HEK293 (cell line): ENCODE measurements around the gene FADS2.

Source experiments
- CTCF ChIA-PET: fragments of 350-600 bp; formaldehyde crosslinking; extraction: SDS; loops from one replicate; lab custom pipeline; 2021; ENCODE audit warnings: antibody characterized with exemption; lab: Yijun Ruan, JAX
- POLR2A ChIA-PET: fragments of 300-600 bp; formaldehyde crosslinking; extraction: SDS; loops from one replicate; lab custom pipeline; 2020; ENCODE audit warnings: antibody characterized with exemption, inconsistent platforms; lab: Yijun Ruan, JAX
- H3K27ac ChIP-seq: fragments of 200-500 bp; sonication (Bioruptor generic); 2 replicates; pipeline ENCODE4 v1.5.1; 2014; ENCODE audit warnings: low read depth, low read length, control low read depth, inconsistent platforms; ENCODE audit errors: extremely low read depth
- H3K36me3 ChIP-seq, 2 experiments: fragments of 200-500 bp in 1 of 2; sonication (Bioruptor generic) in 1 of 2; 1 replicate in 1 of 2; 2 replicates in 1 of 2; pipeline ENCODE4 v1.5.1; 2014 to 2017; ENCODE audit warnings: inconsistent platforms in 2 of 2, low read length in 2 of 2; ENCODE audit not compliant: control insufficient read depth in 2 of 2, insufficient read depth in 1 of 2
- H3K4me1 ChIP-seq: fragments of 200-500 bp; sonication (Bioruptor generic); 2 replicates; pipeline ENCODE4 v1.5.1; 2014; ENCODE audit warnings: mild to moderate bottlenecking, low read length, inconsistent platforms; ENCODE audit not compliant: control insufficient read depth, insufficient read depth
- H3K4me3 ChIP-seq: 2 replicates; pipeline ENCODE4 v1.5.1; 2011; ENCODE audit warnings: low read depth, mild to moderate bottlenecking, control low read depth, low read length, moderate library complexity
- H3K9me3 ChIP-seq: fragments of 200-500 bp; sonication (Bioruptor generic); 2 replicates; pipeline ENCODE4 v1.5.1; 2014; ENCODE audit warnings: low read depth, low read length, inconsistent platforms; ENCODE audit not compliant: control insufficient read depth, insufficient read depth
- FEZF1 ChIP-seq: fragments of 450-650 bp; formaldehyde crosslinking; IDR thresholded peaks from 2 replicates; pipeline ENCODE4 v1.5.1; 2016; ENCODE audit warnings: missing biosample characterization, missing genetic modification characterization
- GLIS1 ChIP-seq: fragments of 450-650 bp; formaldehyde crosslinking; IDR thresholded peaks from 2 replicates; pipeline ENCODE4 v1.5.1; 2016; ENCODE audit warnings: missing biosample characterization, missing genetic modification characterization
- HOXD13 ChIP-seq: sonication (generic); formaldehyde crosslinking; IDR thresholded peaks from 2 replicates; pipeline ENCODE4 v1.8.0; 2022; ENCODE audit warnings: missing genetic modification reagents, borderline replicate concordance
- KLF10 ChIP-seq: fragments of 450-650 bp; IDR thresholded peaks from 2 replicates; pipeline ENCODE4 v1.5.1; 2018; ENCODE audit warnings: missing biosample characterization, mild to moderate bottlenecking, missing genetic modification characterization
- MEIS1 ChIP-seq: sonication (generic); formaldehyde crosslinking; IDR thresholded peaks from 2 replicates; pipeline ENCODE4 v1.8.1; 2022; ENCODE audit warnings: missing genetic modification reagents, mild to moderate bottlenecking, borderline replicate concordance
- SCRT2 ChIP-seq: fragments of 450-650 bp; formaldehyde crosslinking; IDR thresholded peaks from 2 replicates; pipeline ENCODE4 v1.5.1; 2016; ENCODE audit warnings: missing biosample characterization, missing genetic modification characterization
- WT1 ChIP-seq: fragments of 450-650 bp; formaldehyde crosslinking; IDR thresholded peaks from 2 replicates; pipeline ENCODE4 v1.5.1; 2016; ENCODE audit warnings: missing biosample characterization, missing genetic modification characterization
- ZNF146 ChIP-seq: fragments of 450-650 bp; formaldehyde crosslinking; IDR thresholded peaks from 2 replicates; pipeline ENCODE4 v1.5.1; 2016; ENCODE audit warnings: missing biosample characterization, missing genetic modification characterization
- ZNF157 ChIP-seq: fragments of 450-650 bp; formaldehyde crosslinking; IDR thresholded peaks from 2 replicates; pipeline ENCODE4 v1.5.1; 2016; ENCODE audit warnings: missing biosample characterization, missing genetic modification characterization
- ZNF16 ChIP-seq: fragments of 450-650 bp; formaldehyde crosslinking; IDR thresholded peaks from 2 replicates; pipeline ENCODE4 v1.5.1; 2016; ENCODE audit warnings: low read depth, missing biosample characterization, missing genetic modification characterization
- ZNF18 ChIP-seq: fragments of 450-650 bp; formaldehyde crosslinking; IDR thresholded peaks from 2 replicates; pipeline ENCODE4 v1.5.1; 2016; ENCODE audit warnings: missing biosample characterization, missing genetic modification characterization
- ZNF423 ChIP-seq: fragments of 450-650 bp; formaldehyde crosslinking; IDR thresholded peaks from 2 replicates; pipeline ENCODE4 v1.5.1; 2016; ENCODE audit warnings: missing biosample characterization, missing genetic modification characterization
- ZNF610 ChIP-seq: fragments of 450-650 bp; formaldehyde crosslinking; IDR thresholded peaks from 2 replicates; pipeline ENCODE4 v1.5.1; 2016; ENCODE audit warnings: missing biosample characterization, missing genetic modification characterization, borderline replicate concordance
- ZNF626 ChIP-seq: fragments of 450-650 bp; sonication (Bioruptor Pico); formaldehyde crosslinking; IDR thresholded peaks from 2 replicates; pipeline ENCODE4 v1.5.1; 2018; ENCODE audit warnings: missing biosample characterization, missing genetic modification characterization, inconsistent platforms
- ZNF701 ChIP-seq: fragments of 450-650 bp; formaldehyde crosslinking; IDR thresholded peaks from 2 replicates; pipeline ENCODE4 v1.5.1; 2016; ENCODE audit warnings: missing biosample characterization, missing genetic modification characterization

Gene FADS2

DNA sequence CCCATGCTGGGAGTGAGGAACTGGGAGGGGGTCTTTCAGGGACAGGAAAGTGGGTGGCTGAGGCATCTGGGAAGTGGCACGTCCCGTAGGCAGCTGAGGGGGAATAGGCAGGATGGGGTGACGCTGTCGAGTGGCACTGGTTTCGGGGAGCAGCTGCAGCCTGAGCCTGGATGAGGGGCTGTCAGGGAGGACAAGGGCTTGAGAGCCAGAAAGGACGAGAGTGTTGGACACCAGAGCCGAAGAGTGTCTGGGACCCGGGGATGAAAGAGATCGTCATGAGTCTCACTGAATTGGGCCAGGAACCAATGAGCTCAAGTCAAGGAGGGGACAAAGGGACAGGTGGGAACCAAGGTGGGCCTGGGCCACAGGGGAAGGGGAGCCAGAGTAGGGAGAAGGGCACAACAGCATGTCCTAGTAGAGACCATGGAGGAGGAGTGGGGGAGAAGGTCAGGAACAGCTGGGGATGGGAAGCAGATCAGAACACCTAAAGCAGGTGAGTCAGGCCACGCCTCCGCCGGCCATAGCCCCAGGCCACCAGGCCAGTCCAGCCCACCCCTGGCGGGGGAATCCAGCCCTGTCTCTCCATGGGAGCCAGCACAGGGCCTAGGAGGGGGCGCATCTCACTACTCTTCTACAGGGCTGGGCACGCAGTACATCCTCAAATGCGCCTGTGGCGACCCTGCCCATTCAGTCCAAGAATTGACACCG is 85.0 kb downstream of the FADS2 start:
- Histone ChIP-seq H3K4me3 (no peak overlapping the region), H3K4me1 (no peaks in the 10 kb centered on the region), H3K36me3 (no peaks in the 10 kb centered on the region), H3K27ac (no peak overlapping the region), H3K9me3 (no peaks in the 10 kb centered on the region)
- no peak for TF ChIP-seq KLF10 (tag by site-specific recombination)
- 0 out of 2 replicates have a peak, but pooled peaks have one; percentile 42 for TF ChIP-seq ZNF157 (tag by site-specific recombination)
- ChIA-PET POLR2A (no interaction called here), CTCF (interaction anchor here (3.0 to 3.9 kb wide), 2 partner anchors 14 to 169 kb away, joined by 9 to 23 read pairs; no protein-coding TSS in a partner anchor)

DNA sequence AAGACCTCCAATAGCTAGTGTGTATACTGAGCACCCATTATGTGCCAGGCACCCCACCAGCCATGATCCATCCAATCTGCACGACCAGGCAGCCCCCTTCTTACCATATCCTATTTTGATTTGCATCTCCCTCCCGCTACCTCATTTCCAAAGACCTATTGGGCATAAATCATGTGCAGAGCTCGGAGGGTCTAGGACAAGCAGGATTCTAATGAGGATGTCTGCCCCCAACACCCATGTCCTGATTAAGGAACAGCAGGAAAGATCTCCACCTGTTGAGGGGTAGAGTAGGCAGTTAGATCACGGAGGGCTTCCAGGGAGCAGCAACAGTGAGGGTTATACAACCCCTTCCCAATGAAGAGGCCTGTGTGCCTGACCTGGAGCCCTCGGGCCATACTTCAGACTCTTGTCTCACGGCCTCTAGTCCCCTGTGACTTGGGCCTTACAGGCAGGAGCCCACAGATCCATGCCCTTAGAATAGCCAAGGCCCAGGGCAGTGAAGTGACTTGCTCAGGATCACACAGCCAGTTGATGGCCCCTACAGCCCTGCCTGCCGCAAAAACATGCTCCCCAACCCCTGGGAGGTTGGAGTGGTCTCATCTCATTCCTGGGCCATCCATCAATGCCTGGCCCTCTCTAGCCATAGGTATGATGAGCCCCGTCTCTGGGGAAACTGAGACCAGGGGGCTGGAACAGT is 85.7 kb downstream of the FADS2 start:
- TF ChIP-seq SCRT2, result 0 out of 2 replicates have a peak, but pooled peaks have one; percentile 15
- no peak for TF ChIP-seq FEZF1 (tag by site-specific recombination)
- H3K9me3 ChIP-seq, result no peaks in the 10 kb centered on the region
- no peaks in the 10 kb centered on the region for H3K4me1 ChIP-seq
- CTCF ChIA-PET, result interaction anchor here (1.2 to 3.9 kb wide), 5 partner anchors 7 to 168 kb away, joined by 4 to 23 read pairs (median 5); no protein-coding TSS in a partner anchor
- no peaks in the 10 kb centered on the region for H3K36me3 ChIP-seq
- H3K4me3 ChIP-seq, result no peak overlapping the region
- POLR2A ChIA-PET, result no interaction called here
- H3K27ac ChIP-seq, result no peak overlapping the region

DNA sequence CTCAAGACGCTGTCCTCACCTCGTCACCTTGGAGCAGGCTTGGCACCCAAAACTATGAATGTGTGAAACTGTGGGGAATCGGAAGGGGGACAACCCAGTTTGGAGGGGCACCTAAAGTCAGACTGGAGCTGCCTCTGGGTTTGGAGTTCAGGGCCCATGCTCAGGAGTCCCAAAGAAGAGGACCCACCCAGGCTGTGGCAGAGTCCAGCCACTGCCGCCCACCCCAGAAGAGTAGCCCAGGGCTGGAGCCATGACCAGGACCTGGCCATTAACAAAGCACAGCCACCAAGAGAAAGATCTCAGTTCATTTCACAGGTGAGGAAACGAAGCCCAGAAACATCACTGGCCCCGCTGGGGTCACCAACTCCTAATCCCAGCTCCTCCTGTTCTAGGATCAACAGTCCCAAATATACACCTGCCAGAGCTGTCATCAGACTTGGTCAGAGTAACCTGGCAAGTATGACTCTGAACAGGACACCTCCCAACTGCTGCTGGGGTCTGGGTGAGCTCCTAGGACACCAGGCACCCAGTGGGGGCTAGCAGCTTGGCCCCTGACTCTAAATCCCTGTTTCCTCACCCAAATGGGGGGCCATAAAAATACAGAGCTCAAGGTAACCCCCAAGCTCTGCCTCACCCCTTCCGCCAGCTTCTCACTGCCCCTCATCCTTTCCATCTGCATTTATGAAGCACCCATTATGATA is 86.5 kb downstream of the FADS2 start:
- Histone ChIP-seq H3K36me3 (no peaks in the 10 kb centered on the region), H3K9me3 (no peaks in the 10 kb centered on the region), H3K4me3 (no peak overlapping the region), H3K4me1 (no peaks in the 10 kb centered on the region), H3K27ac (no peak overlapping the region)
- POLR2A ChIA-PET, result no interaction called here
- TF ChIP-seq HOXD13 (CRISPR knock-in tag) (no peak), ZNF146 (no peak), ZNF626 (tag by site-specific recombination) (no peak), WT1 (tag by site-specific recombination) (no peak), ZNF423 (tag by site-specific recombination) (no peak), MEIS1 (CRISPR knock-in tag) (no peak), ZNF701 (tag by site-specific recombination) (no peak), ZNF16 (tag by site-specific recombination) (no peak), ZNF18 (tag by site-specific recombination) (no peak), GLIS1 (tag by site-specific recombination) (no peak), ZNF610 (no peak)
- CTCF ChIA-PET, result interaction anchor here (0.7 to 3.9 kb wide), 8 partner anchors 8 to 167 kb away, joined by 3 to 23 read pairs (median 4); no protein-coding TSS in a partner anchor
